Brain microvascular endothelial cell (primary cell): ENCODE measurements around the gene SREBF2.

Experiments
- DNase-seq: peaks from one replicate; pipeline ENCODE4 v3.0.0-alpha.2; 2020
- H3K27ac ChIP-seq: fragments of 250-450 bp; sonication (Bioruptor Pico); 2 replicates; pipeline ENCODE4 v1.5.1; 2020; ENCODE audit warnings: mild to moderate bottlenecking, moderate library complexity
- H3K27me3 ChIP-seq: fragments of 250-450 bp; sonication (Bioruptor Pico); replicated peaks from 2 replicates; pipeline ENCODE4 v1.5.1; 2020; ENCODE audit warnings: mild to moderate bottlenecking
- H3K36me3 ChIP-seq: fragments of 250-450 bp; sonication (Bioruptor Pico); replicated peaks from 2 replicates; pipeline ENCODE4 v1.5.1; 2020; ENCODE audit warnings: mild to moderate bottlenecking
- H3K4me3 ChIP-seq: 2 replicates; pipeline ENCODE4 v1.5.1; 2011; ENCODE audit warnings: low read depth, mild to moderate bottlenecking, control low read depth, low read length, moderate library complexity
- CTCF ChIP-seq: IDR thresholded peaks from 2 replicates; pipeline ENCODE4 v1.5.1; 2011; ENCODE audit warnings: low read depth, mild to moderate bottlenecking, moderate library complexity, low read length, control low read depth, inconsistent platforms; ENCODE audit errors: missing control alignments
- in situ Hi-C: cut with HindIII; loops from 2 replicates; pipeline ENCODE4 v1.10.0; 2017; ENCODE audit warnings: low sequenced_read_pairs, low pct_ligation_motif_present

Gene SREBF2

GRCh38 chr22:41888627-41889200 is 55.8 kb downstream of the SREBF2 start:
- H3K4me3 ChIP-seq = no peak overlapping the region
- no peak for DNase-seq
- H3K36me3 ChIP-seq = peaks cover 62% of the 10 kb centered on the region
- no peak overlapping the region for H3K27ac ChIP-seq
- H3K27me3 ChIP-seq = no peaks in the 10 kb centered on the region
- no peak for TF ChIP-seq CTCF
- in situ Hi-C loops = no loop called here

GRCh38 chr22:41891407-41891806 is 58.5 kb downstream of the SREBF2 start:
- DNase-seq = no peak
- Histone ChIP-seq H3K4me3 (no peak overlapping the region), H3K36me3 (peaks cover 46% of the 10 kb centered on the region), H3K27ac (no peak overlapping the region), H3K27me3 (no peaks in the 10 kb centered on the region)
- no peak for TF ChIP-seq CTCF
- in situ Hi-C loops = no loop called here

- no peak for TF ChIP-seq CTCF
- DNase-seq = no peak
- Histone ChIP-seq H3K27me3 (no peaks in the 10 kb centered on the region), H3K4me3 (no peak overlapping the region), H3K27ac (no peak overlapping the region), H3K36me3 (peaks cover 48% of the 10 kb centered on the region)
- in situ Hi-C loops = no loop called here
Measured at GRCh38 chr22:41892721-41893120, 59.8 kb downstream of the SREBF2 start.

GRCh38 chr22:41893591-41894375 is 60.9 kb downstream of the SREBF2 start:
- Histone ChIP-seq H3K27ac (no peak overlapping the region), H3K4me3 (no peak overlapping the region), H3K36me3 (peaks cover 46% of the 10 kb centered on the region), H3K27me3 (no peaks in the 10 kb centered on the region)
- in situ Hi-C loops = no loop called here
- DNase-seq = no peak
- no peak for TF ChIP-seq CTCF

GRCh38 chr22:41898645-41899044 is 65.7 kb downstream of the SREBF2 start:
- H3K36me3 ChIP-seq = peaks cover 55% of the 10 kb centered on the region
- TF ChIP-seq CTCF = no peak
- no peak for DNase-seq

More at GRCh38 chr22:41898645-41899044, 65.7 kb downstream of the SREBF2 start:
- no peak overlapping the region for H3K4me3 ChIP-seq
- H3K27me3 ChIP-seq = no peaks in the 10 kb centered on the region
- in situ Hi-C loops = no loop called here
- H3K27ac ChIP-seq = no peak overlapping the region
